UCSD-AML1 (cell line): Measurements from ENCODE around the gene NFATC4.
A peak's percentile ranks its signal among the peaks of the same experiment; 100 is the strongest.
"Not testable (repeated sequence)": the region's sequence is repeated elsewhere in the genome, so short reads cannot be mapped to it uniquely, and the experiment has no call there.

Experiments used
- DNase-seq: peaks from one replicate; lab custom pipeline; 2025; ENCODE audit not compliant: unreplicated experiment; lab: John Stamatoyannopoulos, UW

Gene NFATC4

DNA sequence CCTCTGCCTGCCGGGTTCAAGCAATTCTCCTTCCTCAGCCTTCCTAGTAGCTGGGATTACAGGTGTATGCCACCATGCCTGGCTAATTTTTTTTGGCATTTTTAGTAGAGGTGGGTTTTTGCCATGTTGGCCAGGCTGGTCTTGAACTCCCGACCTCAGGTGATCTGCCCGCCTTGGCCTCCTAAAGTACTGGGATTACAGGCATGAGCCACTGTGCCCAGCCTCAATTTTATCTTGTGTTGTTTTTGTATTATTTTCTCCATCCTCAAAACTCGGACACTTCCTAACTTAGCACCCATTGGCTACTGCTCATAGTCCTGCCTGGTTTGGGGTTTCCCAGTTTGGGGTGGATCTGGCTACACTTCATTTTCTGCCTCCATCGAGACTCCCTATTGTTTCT, 19.6 kb downstream of the NFATC4 start:
- not testable (repeated sequence) for DNase-seq

DNA sequence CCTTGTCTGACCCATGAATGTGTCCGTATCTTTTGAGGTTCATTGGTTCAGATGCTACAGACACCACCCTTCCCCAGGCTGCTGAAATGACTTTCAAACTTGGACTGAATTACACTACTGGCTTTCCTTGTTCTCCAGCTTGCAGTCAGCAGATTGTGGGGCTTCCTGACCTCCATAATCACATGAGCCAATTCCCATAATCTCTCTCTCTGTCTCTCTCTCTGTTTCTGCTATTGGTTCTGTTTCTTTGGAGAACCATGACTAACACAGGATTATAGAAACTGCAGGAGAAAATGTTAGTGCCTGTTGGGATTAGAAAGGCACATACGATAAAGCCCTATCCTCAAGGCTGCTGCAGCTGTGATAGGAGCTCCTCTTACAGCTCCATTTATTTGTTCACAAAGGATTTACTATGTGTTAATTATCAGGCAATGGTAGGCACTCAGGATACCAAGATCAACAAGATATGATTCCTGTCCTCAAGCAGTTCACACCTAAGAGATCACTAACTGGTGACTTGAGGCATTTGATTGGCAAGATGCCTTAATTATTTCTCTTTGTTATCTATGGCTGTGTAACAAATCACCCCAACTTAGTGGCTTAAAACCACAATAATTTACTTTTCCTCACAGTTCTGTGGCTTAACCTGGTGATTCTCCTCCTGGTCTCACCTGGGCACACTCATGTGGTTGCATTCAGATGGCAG, 20.6 kb downstream of the NFATC4 start:
- DNase-seq = no peak

DNA sequence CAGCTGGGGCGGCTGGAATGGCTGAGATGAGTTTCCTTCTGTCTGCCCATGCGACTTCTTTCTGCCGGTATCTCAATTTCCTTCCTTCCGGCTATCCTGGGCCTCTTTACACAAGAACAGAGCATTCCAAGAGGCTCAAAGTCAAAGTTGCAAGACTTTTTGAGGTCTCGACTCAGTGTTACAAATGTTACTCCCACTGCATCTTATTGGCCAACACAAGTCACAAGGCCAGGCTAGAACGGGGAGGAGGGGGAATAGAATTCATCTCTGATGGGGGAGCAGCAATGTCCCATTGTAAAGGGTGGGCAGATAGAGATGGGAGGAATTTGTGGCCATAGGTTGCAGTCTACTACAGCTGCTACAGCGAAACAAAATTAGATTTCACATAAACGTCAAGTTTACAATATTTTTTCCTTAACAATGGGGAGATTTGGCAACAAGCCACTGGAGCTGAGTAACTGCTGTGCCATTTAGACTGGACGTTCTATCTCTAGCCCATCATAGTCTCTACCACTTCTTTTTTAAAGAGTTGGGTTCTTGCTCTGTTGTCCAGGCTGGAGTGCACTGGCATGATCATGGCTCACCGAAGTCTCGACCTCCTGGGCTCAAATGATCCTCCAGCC, 21.4 kb downstream of the NFATC4 start:
- no peak for DNase-seq

DNA sequence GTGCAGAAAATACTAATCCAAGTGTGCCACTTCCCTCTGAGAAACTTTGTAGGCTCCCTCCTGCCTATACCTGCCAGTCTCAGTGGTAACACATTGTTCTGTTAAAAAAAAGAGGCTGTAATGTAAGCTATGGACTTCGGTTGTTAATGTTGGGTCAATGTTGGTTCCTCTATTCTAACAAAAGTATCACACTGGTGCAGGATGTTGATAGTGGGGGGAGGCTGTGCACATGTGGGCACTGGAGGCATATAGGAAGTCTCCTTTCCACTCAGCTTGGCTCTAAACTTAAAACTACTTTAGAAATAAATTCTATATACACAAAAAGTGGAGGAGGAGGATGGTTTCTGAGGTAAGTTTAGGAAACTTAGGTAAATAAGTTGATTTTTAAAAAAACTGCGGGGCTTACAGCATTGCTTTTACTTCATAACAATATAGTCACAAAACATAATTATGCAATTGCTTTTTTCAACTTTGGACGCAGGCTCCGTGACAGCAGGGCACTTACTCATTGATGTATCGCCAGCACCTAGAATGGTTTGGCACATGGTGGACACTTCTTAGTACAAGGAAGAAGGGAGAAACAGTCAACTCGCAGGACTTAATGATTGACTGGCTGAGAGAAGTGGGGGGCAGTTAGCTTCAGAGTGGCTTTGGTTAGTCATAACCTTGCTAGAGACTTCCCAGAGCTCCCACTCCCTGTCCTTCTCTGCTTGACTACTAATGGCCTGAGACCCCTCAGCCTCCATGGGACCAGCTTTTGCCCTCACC, 22.9 kb downstream of the NFATC4 start:
- DNase-seq = peak; percentile 43

DNA sequence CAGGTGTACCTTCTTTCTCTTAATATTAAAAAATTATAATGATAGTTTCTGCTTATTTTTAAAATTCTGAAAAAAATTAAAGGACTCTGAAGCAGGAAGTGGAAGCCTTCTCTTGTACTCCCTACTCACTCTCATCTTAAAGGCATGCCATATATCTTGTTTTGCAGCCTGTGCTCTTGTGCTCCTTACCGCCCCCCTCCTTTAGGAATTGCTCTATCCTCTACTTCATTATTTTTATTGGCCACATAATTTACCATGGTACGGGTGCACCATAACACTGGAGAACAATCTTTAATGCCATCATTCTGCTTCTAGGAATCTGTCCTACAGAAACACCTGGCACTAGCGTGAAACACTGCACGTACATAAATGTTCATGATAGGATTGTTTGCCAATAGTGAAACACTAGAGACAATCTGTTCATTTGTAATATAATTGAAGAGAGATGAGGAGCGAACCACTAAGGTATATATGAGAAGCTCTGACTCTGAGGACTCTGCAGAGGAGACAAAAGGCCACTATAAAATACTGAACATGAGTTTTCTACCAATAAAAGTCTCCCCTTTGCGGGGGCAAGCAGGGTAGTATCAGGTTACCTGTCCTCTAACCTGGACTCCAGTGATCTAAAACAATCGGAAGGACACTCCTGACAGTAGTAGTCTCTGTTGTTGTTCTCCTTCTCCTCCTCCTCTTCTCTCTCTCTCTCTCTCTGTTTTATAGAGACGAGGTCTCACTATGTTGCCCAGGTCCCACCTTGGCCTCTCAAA, 24.5 kb downstream of the NFATC4 start:
- DNase-seq = no peak

DNA sequence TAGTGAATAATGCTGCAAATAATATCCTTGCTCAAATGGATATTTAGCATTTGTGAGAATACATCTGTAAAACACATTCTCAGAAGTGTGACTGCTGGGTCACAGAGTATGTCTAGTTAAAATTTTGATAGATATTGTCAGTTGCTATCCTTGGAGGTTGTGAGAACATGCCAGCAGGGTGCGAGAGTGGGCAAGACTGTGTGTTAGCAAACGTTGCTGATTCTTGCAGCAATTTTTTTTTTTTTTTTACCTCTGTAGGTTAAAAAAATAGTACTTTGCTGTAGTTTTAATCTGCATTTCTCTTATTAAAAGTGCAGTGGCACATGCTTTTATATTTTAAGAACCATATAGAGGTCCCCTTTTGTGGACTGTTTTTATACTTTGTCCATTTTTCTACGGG, 26.3 kb downstream of the NFATC4 start:
- DNase-seq = no peak

- DNase-seq = peak; percentile 74
These were observed 27.9 kb downstream of the NFATC4 start for GRCh38 chr14:24395609-24396582.

DNA sequence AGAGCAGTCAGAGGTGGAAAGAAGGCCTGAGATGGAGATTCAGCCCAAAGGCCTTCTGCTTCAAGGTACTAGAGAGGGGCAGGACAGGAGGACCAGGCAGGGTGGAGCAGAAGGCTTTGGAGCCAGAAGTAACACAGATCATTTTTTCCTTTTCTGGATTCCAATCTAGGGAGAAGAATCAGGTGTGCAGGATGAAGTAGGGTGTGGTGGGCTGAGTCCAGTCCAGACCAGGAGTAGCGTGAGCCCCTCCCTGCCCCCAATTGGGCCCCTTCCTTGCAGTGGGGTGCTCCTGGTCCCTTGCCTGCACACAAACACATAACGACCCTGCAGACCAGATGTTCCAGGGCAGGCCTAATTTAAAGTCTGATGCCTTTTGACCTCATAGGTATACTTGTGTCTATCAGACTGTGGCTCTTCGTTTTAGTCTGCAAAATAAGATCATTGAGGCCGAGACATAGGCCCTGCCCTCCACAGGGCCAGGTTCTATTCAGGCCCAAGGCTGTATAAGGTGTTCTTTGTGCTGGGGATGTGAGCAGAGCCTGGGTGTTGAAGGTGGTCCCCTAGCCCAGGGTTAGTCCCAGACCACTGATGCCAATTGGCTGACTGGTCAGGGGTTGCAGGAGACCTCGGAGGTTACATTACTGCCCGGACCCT, 29.8 kb downstream of the NFATC4 start:
- DNase-seq = no peak

DNA sequence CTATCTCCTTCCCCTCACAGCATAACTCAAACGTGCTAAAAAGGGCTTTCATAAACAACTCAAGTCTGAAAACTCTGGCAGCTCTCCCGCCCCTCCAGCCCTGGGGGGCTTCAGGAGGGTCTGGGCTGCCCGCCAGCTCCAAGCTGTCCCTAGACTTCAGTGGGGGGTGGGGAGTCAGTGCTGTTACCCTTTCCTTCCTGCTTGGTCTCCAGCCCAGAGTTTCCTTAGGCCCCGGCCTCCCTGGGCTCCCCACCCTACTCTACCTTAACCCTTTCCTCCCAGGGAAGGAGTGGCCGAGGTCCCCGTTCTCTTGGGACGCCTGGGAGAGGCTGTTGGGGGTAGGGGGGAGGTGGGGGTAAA, 30.3 kb downstream of the NFATC4 start:
- peak; percentile 46 for DNase-seq

GRCh38 chr14:24398653-24399446, 30.9 kb downstream of the NFATC4 start, which contains the start of gene NYNRIN:
Gene NYNRIN (plus strand): TSS chr14:24399003. CDS start chr14:24399247, 244 bp downstream.
- peak; percentile 75 for DNase-seq

- DNase-seq = no peak
These were observed 31.5 kb downstream of the NFATC4 start for GRCh38 chr14:24399447-24399822.

DNA sequence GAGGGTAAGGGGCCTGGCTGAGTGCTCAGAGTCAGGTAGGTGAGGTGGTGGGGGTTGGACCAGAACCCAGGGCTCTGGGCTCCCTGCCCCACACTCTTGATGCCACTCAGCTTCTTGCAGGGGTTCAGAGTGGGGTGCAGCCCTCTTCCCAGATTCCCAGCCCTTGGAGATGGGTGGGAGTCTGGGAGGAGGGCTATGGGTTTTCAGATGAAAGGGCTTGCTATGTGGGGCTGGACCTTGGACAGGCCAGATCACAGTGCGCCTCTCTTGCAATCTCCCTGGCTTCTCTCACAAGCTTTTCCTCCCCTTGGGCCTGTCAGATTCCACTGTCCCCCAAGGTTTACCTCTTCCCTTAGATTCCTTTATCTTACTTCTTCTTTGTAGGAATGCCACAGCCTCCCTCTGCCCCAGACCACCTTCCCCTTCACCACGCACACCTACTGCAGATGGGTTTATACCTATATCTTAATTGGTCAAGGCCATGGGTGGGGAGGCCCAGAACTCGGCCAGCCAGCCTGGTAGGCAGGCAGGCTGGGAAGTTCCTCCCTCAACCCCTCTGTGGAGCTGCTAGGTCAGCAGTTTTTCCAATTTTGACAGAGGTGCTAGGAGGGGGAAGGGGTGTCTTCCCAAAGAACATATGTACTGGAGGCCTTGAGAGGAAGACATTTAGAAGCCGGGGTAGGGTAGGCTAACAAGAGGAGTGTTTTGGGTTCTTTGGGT, 32.2 kb downstream of the NFATC4 start:
- DNase-seq = no peak

- DNase-seq = no peak
These were observed 34.1 kb downstream of the NFATC4 start for GRCh38 chr14:24401810-24402702.

DNA sequence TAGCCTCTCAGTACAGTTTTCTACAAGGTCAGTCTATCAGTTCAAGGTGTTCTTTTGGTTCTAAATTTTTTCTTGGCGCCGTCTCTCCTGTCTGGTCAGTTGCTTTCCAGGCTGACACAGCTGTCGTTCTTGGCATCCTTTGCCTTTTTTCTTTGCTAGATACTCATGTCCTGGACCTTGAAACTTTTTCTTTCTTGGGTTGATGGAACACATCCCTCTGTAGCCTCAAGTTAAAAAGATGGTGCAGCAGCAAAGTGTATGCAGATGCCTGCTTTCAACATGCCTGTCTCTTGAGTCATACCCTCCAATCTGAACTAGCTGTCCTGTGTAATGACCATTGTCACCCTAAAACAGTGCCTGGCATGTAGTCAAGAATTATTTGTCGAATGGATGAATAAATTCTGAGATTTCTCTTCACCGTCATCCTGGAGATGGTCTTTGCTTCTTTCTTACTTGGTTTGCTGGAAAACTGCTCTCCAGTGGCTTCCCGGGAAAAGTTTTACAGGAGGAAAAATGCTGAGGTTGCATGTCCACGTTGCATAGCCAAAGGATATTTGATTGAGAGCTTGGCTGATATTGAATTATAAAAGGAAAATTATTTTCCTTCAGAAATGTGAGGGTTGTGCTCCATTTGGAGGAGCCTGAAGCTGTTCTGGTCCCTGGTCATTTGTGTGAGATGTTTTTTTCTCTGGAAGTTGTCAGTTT, 35.5 kb downstream of the NFATC4 start:
- no peak for DNase-seq

- DNase-seq = no peak
These were observed 36.8 kb downstream of the NFATC4 start for GRCh38 chr14:24404814-24405213.

DNA sequence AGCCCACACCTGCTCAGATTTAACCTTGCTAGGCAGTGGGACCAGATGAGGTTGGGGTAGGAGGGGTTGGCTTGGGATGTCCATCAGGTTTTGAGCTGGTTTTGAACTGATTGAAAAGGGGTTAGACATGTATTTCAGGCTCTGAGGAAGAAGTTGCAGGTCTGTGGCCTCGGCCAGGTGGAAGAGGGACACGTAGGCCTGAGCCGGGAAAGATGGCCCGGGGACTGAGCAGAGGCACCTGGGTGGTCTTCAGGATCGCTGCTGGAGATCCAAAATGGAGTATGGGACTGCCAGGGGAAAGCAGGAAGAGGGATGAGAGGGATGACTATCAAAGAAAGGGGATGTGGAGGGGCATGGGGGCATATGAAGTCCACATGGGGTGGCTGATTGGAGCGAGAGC, 38.4 kb downstream of the NFATC4 start:
- DNase-seq = no peak
